Sigmoid colon (tissue), 7 donors: ENCODE measurements around the gene COL4A6. TPM values are rescaled to one million over a fixed set of nuclear protein-coding genes. Genes with fewer than 3 reads are reported as not detected.
A peak's percentile ranks its signal among the peaks of the same experiment; 100 is the strongest.

Experiments
- DNase-seq: peaks from one replicate; pipeline ENCODE4 v3.0.0-alpha.2; 2019
- H3K27ac ChIP-seq, 4 donors: fragments of 200-600 bp; sonication (generic); one replicate each; pipeline ENCODE4 v1.5.1; 2016 to 2019; ENCODE audit warnings: mild to moderate bottlenecking in 1 of 4
- H3K27me3 ChIP-seq, 3 donors: fragments of 200-600 bp; sonication (generic); one replicate each; pipeline ENCODE4 v1.5.1; 2019; ENCODE audit warnings: mild to moderate bottlenecking in 1 of 3
- H3K36me3 ChIP-seq, 4 donors: fragments of 200-600 bp; sonication (generic); one replicate each; pipeline ENCODE4 v1.5.1; 2016 to 2019
- H3K4me1 ChIP-seq, 4 donors: fragments of 200-600 bp; sonication (generic); one replicate each; pipeline ENCODE4 v1.5.1; 2017 to 2019
- H3K4me3 ChIP-seq, 4 donors: fragments of 200-600 bp; sonication (generic); one replicate each; pipeline ENCODE4 v1.5.1; 2017 to 2019; ENCODE audit warnings: mild to moderate bottlenecking in 2 of 4, moderate library complexity in 1 of 4
- H3K9me3 ChIP-seq, 4 donors: fragments of 200-600 bp in 3 of 4; sonication (generic) in 3 of 4; one replicate each; pipeline versions ENCODE4 v1.5.1 to v1.6.1; 2013 to 2019
- CTCF ChIP-seq, 4 experiments: fragments of 450-650 bp in 3 of 4; fragments of 200-600 bp in 1 of 4; IDR thresholded peaks; one replicate each; pipeline ENCODE4 v1.5.1; 2016 to 2019; ENCODE audit warnings: antibody characterized with exemption in 4 of 4, mild to moderate bottlenecking in 3 of 4, moderate library complexity in 2 of 4
- EP300 ChIP-seq, 4 donors: sonication (generic); formaldehyde crosslinking; IDR thresholded peaks; one replicate each; pipeline ENCODE4 v1.6.1; 2017; ENCODE audit warnings: antibody characterized with exemption in 4 of 4
- POLR2A ChIP-seq, 2 donors: fragments of 450-650 bp; IDR thresholded peaks; one replicate each; pipeline ENCODE4 v1.6.1; 2016; ENCODE audit warnings: antibody characterized with exemption in 2 of 2, mild to moderate bottlenecking in 2 of 2, moderate library complexity in 2 of 2
- POLR2AphosphoS5 ChIP-seq, 4 donors: sonication (generic); formaldehyde crosslinking; IDR thresholded peaks; one replicate each; pipeline ENCODE4 v1.6.1; 2017; ENCODE audit warnings: antibody characterized with exemption in 4 of 4
- WGBS, 2 donors: extraction: QIAGEN DNeasy Blood & Tissue Kit; methylation state at CpG; one replicate each; pipeline ENCODE4 v1.1.7; 2013; 5-methylcytosine and 5-hydroxymethylcytosine counted together
- intact Hi-C: fragments of 100-400 bp; cut with DNase I; formaldehyde crosslinking; loops from one replicate; pipeline ENCODE4 v1.15.1; 2023
- polyA plus RNA-seq, 3 donors: library from polyadenylated mRNA; stranded (reverse); fragments of 200-250 nt; gene quantifications; one replicate each; pipeline ENCODE4 v1.2.3, GENCODE V29; 2013
- total RNA-seq, 4 donors: library from RNA; depleted of rRNA; stranded (reverse); fragments of >200 nt; gene quantifications; one replicate each; pipeline ENCODE4 v1.1.0, GENCODE V29; 2016
- donor health status: healthy with polysubstance abuse.
- donor health status: Bipolar disorder and iron deficiency.
- donor health status: healthy.

The COL4A6 gene
- total and polyA plus RNA-seq, 7 donors: 0.16 to 3.0 (median 0.36) TPM

DNA sequence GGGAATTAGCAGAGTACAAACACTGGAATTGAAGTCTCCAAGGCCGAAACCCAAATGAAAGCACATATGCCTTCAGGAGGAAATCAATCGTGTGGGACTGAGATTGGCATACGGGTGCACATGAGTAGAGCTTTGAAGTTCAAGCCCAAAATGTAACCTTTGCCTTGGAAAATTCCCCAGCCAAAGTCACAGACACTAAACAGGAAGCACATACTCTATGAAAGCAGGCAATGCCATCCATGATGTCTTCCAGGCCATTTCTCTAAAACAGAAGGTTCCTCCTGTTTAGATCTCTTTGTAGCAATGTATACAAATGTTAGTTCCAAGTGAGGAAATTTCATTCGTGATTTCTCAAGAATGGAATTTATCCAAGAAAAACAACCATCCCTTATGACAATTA lies 162.5 kb downstream of the COL4A6 start:
- intact Hi-C loops: loop anchor here (2.0 kb wide), 1 partner anchor 85 kb away; no protein-coding TSS in a partner anchor
- WGBS, 2 donors: 71 to 72% methylated on average over 4 of the region's 4 CpGs
- Histone ChIP-seq H3K36me3 (no peaks in the 10 kb centered on the region), H3K27me3 (no peaks in the 10 kb centered on the region), H3K4me1 (peaks cover 0 to 11% (median 5%) of the 10 kb centered on the region in 4 donors), H3K27ac (peak overlapping the region in 1 of 4 donors; percentile 52), H3K4me3 (no peak overlapping the region), H3K9me3 (no peaks in the 10 kb centered on the region)
- TF ChIP-seq POLR2AphosphoS5 (IDR thresholded peaks at IDR 0.05) (peak in 2 of 4 donors; percentile 63 to 74), EP300 (IDR thresholded peaks at IDR 0.05) (no peak), POLR2A (IDR thresholded peaks at IDR 0.05) (no peak), CTCF (IDR thresholded peaks at IDR 0.05) (no peak)
- no peak for DNase-seq

DNA sequence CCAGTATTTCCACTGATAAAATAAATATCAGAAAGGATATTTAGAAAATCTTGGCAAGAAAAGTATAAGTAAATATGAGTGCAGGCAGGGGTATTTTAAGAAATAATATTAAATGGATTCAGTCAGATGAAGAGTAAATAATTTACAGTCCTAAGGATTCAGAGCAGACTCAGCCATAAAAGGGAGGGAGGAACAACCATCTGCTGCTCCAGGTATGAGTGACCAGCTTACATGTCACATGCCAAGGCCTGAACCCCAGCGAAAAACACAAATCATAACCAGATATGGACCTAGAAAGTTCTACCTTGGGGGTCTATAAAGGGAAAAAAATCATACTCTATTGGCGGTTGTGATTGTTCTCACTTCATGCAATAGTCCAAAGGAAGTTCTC lies 166.8 kb downstream of the COL4A6 start:
- no peak overlapping the region for H3K4me3 ChIP-seq
- 30 to 33% methylated on average over 2 of the region's 2 CpGs for WGBS, 2 donors
- no peaks in the 10 kb centered on the region for H3K9me3 ChIP-seq
- peaks cover 0 to 16% (median 6%) of the 10 kb centered on the region in 4 donors for H3K4me1 ChIP-seq
- no peak for TF ChIP-seq EP300 (IDR thresholded peaks at IDR 0.05)
- TF ChIP-seq POLR2A (IDR thresholded peaks at IDR 0.05): no peak
- TF ChIP-seq POLR2AphosphoS5 (IDR thresholded peaks at IDR 0.05): no peak
- no peak for TF ChIP-seq CTCF (IDR thresholded peaks at IDR 0.05)
- no peak for DNase-seq
- no peaks in the 10 kb centered on the region for H3K36me3 ChIP-seq
- H3K27me3 ChIP-seq: peaks cover 0 to 10% (median 0%) of the 10 kb centered on the region in 3 donors
- peak overlapping the region in 2 of 4 donors; percentile 31 to 64 for H3K27ac ChIP-seq
- intact Hi-C loops: no loop called here

GRCh38 chrX:108270739-108271396 lies 167.4 kb downstream of the COL4A6 start:
- intact Hi-C loops: no loop called here
- H3K36me3 ChIP-seq: no peaks in the 10 kb centered on the region
- 23 to 52% methylated on average over 6 of the region's 6 CpGs for WGBS, 2 donors
- H3K4me3 ChIP-seq: no peak overlapping the region
- TF ChIP-seq POLR2AphosphoS5 (IDR thresholded peaks at IDR 0.05) (peak; percentile 10 to 78 (median 49)), EP300 (IDR thresholded peaks at IDR 0.05) (no peak)
- DNase-seq: peak; percentile 64
- H3K27me3 ChIP-seq: peaks cover 0 to 10% (median 0%) of the 10 kb centered on the region in 3 donors
- peaks cover 0 to 16% (median 6%) of the 10 kb centered on the region in 4 donors for H3K4me1 ChIP-seq
- H3K27ac ChIP-seq: peak overlapping the region in 2 of 4 donors; percentile 31 to 64
- no peaks in the 10 kb centered on the region for H3K9me3 ChIP-seq

DNA sequence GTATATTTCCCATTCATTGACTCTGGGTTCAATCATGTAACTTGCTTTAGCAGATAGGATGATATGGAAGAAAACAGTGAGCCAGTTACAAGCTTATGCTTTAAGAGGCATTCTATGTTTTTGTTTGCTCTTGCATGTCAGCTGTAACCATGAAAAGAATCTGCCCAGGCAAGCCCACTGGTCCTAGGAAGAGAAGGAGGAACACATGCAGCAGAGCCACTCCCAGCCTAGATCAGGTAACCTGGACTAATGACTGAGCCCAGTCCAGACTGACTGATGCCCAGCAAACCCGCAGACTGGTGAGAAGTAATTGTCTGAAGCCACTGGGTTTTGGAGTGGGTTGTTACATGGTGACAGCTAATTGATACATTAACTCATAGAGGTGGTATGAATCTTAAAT lies 167.9 kb downstream of the COL4A6 start:
- TF ChIP-seq CTCF (IDR thresholded peaks at IDR 0.05) (no peak), EP300 (IDR thresholded peaks at IDR 0.05) (no peak), POLR2AphosphoS5 (IDR thresholded peaks at IDR 0.05) (no peak), POLR2A (IDR thresholded peaks at IDR 0.05) (no peak)
- Histone ChIP-seq H3K36me3 (no peaks in the 10 kb centered on the region), H3K9me3 (no peaks in the 10 kb centered on the region), H3K4me3 (no peak overlapping the region), H3K27me3 (peaks cover 0 to 10% (median 0%) of the 10 kb centered on the region in 3 donors), H3K27ac (peak overlapping the region in 1 of 4 donors; percentile 64), H3K4me1 (peaks cover 0 to 16% (median 6%) of the 10 kb centered on the region in 4 donors)
- intact Hi-C loops: no loop called here
- WGBS, 2 donors: 93% methylated on average over 1 of the region's 1 CpG
- no peak for DNase-seq

GRCh38 chrX:108268434-108269080 lies 169.7 kb downstream of the COL4A6 start:
- Histone ChIP-seq H3K27me3 (peaks cover 0 to 10% (median 5%) of the 10 kb centered on the region in 3 donors), H3K27ac (peak overlapping the region in 1 of 4 donors; percentile 64), H3K4me1 (peaks cover 0 to 16% (median 6%) of the 10 kb centered on the region in 4 donors), H3K36me3 (no peaks in the 10 kb centered on the region), H3K9me3 (no peaks in the 10 kb centered on the region), H3K4me3 (no peak overlapping the region)
- no peak for DNase-seq
- intact Hi-C loops: no loop called here
- WGBS, 2 donors: 81% methylated on average over 4 of the region's 4 CpGs
- TF ChIP-seq POLR2A (IDR thresholded peaks at IDR 0.05) (no peak), CTCF (IDR thresholded peaks at IDR 0.05) (no peak), POLR2AphosphoS5 (IDR thresholded peaks at IDR 0.05) (no peak), EP300 (IDR thresholded peaks at IDR 0.05) (no peak)
